GM18868 (cell line): ENCODE results near the gene FAM170A.

Experiments used
- ATAC-seq: cut with Tn5 transposase; IDR thresholded peaks from one replicate; pipeline ENCODE4 v1.9.1; 2021; ENCODE audit warnings: mild to moderate bottlenecking, moderate library complexity; ENCODE audit not compliant: unreplicated experiment

The FAM170A gene, protein sequence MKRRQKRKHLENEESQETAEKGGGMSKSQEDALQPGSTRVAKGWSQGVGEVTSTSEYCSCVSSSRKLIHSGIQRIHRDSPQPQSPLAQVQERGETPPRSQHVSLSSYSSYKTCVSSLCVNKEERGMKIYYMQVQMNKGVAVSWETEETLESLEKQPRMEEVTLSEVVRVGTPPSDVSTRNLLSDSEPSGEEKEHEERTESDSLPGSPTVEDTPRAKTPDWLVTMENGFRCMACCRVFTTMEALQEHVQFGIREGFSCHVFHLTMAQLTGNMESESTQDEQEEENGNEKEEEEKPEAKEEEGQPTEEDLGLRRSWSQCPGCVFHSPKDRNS

DNA sequence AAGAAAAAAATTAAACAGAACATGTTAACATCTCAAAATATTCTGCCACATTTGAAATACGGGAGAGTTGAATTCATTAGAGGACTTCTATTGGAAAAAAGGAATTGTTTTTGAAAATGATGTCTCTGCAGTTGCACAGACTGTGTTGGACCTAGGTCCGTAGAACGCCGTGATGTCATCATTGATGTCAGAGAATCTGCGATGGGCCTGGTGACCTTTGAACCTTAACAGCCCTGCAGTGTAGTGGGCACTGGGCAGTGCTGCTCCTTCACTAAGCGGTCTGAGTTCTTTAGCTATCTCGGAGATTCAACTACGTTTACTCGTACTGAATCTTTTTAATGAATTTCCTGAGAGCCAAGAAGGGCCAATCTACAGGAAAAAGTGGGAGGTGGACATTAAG is at the start of gene FAM170A:
TSS of gene FAM170A (plus strand) at position 220 of the 400 bp plus-strand sequence. CDS start 211 bp downstream, outside the sequence.
- ATAC-seq: no peak

DNA sequence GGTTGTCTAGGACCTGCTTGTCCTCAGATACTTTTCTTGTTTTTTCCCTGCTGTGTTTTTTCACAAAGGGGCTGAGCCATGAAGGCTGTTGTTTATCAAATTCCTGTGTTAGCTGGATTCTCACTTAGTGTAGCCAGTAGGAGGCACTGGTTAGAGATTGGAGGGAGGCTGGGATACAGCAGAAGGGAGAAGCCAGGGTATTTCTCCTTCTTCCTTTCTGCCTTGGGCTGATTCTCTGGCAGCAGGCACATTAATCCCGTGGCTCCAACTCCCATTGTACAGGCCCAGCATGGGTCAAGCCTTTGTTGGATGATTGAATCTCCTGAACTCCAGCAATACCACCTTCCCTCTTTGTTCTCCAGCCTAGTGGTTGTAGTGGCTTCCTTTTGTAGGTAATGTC is 46.4 kb upstream of the FAM170A start:
- ATAC-seq: no peak

DNA sequence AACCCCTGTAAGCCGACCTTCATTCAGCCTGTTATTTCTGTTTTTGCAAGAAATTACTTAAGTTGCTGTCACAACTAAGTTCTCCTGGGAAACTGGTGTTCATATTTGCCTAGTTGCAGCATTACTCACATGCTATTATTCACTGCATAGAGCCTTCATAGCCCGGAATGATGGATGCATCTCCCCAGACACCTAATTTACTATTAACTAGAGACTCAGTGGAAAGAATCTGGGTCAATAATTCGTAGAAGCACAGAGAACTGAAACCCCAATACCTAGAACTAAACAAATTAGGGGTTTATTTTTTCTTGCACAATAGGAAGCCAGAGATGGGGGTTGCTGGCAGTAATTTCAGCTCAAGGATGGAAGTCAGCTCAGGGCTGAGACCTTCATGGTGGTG is 45.7 kb upstream of the FAM170A start:
- no peak for ATAC-seq

DNA sequence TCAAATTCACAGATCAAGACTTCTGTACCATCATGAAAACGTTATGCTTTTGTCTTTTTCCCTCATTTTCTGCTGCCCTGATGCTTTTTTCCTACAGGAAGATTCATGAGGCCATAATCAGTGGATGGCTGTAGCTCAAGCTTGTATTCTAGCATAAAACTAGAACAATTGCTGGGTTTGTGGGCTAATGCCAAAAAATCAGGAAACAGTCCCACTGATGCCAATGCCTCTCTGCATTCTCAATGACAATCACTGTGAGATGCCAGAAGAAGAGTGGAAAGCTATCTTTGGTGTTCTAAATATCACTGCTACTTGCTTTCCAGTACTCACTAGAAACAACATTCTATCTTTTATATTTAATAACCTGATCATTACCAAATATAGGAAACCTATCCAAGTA is 33.3 kb upstream of the FAM170A start:
- no peak for ATAC-seq

DNA sequence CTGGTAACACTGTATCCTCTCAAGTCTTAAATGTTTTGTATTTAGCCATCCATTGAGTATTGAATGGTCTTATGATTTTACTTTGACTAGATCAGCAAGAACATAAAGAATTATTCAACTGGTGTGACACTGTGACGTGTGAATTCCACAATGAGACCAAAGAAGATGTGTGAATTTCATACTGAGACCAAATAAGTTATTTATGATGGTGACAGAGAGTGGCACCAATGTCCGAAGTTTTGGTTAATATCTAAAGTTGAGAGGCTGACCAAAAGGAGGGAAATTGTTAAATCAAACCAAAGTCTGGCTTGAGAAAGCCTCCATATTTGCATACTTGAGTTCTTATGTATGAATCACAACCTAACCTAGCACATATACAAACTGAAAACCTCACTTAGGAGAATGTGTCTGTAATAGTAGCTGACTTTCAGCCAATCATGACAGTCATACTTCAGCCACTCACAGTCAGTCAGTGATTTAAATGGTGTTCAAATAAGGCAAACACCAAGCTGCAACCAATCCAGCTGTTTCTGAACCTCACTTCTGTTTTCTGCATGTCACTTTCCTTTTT is 31.5 kb upstream of the FAM170A start:
- ATAC-seq: no peak

DNA sequence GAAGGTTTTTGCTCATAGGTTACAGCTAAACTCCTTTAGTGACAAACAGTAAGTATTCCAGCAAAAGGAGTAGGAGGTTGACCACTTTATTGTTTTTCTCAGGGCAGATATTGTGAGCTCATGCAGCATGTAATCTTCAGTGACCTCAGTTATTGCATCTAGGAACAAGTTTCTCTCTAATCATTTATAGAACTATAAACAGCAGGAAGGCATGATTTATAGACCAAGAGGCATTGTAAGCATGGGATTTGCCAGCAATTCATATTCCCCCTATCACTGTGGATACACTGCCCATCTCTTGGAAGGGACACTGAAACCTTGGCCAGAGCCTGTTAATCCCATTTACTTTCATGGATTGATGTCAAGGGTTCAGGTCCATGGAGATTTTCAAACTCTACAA is 15.4 kb upstream of the FAM170A start:
- ATAC-seq: no peak

DNA sequence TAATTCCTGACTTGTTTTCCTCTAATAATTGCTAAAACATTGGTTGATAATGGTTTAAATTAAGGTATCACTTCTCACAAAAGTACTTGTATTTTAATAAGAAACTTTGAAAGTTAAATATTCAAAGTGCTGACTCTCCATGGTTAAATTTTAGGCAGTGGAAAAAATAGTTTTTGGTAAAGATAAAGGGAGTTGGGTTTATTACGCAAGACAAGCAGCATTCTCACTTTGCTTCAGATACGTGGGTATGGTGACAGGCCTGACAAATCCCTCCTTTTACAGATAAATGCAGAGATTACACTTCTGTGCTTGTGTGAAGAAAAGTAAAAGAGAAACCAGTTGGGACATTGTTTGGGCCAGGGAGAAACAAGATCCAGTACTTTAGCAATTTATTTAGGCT is 14.5 kb upstream of the FAM170A start:
- no peak for ATAC-seq

DNA sequence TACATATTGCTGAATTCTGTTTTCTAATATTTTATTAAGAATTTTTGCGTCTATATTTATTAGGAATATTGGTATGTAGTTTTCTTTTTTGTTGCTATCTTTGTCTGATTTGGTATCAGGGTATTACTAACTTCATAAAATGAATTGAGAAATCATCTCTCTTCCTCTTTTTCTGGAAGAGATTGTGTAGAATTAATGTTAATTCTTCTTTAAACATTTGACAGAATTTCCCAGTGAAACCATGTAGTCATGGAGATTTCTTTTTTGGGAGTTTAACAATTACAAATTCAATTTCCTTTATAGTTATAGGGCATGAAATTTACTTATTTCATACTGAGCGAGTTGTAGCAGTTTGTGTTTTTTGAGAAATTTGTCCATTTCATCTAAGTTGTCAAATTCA is 3.3 kb upstream of the FAM170A start:
- no peak for ATAC-seq

DNA sequence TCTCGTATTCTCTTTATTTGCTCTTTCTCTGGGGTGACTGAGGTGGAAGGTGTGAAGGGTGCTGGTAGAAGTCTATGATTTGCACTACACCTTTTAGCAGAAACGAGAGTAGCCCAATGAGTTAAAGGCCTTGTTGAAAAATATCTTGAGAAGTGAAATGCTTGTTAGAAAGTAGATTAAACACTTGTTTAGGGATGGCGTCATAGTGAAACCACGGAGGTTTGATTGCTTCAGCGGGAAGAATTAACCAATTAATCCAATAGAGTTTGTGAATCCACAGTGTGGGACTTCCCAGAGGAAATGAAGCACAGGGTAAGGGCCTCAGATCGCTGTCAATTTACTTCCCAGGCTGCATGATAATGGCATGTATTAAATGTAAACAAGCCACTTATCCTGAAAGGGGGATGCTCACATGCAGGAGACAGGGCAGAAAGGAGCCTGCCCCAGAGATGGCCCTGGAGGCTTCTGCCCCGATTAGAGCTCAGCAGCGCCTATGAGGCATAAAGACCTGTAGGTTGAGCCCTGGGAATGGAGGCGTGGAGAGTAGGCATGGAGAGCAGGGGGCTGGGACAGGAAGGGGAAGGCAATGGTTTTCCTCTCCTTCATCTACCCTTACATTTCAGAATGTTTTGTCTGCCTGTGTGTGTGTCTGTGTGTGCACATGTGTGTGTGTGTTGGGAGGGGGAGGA is 1.5 kb downstream of the FAM170A start:
- ATAC-seq: no peak

DNA sequence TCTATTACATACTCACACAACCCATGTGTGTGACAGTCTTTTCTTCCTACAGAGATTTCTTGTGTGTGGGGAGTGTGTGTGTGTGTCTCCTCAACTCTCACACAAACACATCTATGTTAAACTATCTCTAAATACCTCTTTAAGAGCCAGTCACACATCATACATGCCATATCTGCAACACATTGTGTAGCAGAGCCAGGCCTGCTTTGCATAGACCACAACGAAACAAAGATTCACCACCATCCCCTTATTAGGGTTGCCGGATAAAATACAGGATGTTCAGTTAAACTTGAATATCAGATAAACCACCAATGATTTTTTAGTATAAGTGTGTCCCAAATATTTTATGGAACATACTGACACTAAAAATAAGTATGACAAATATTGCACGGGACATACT is 2.3 kb downstream of the FAM170A start:
- no peak for ATAC-seq

DNA sequence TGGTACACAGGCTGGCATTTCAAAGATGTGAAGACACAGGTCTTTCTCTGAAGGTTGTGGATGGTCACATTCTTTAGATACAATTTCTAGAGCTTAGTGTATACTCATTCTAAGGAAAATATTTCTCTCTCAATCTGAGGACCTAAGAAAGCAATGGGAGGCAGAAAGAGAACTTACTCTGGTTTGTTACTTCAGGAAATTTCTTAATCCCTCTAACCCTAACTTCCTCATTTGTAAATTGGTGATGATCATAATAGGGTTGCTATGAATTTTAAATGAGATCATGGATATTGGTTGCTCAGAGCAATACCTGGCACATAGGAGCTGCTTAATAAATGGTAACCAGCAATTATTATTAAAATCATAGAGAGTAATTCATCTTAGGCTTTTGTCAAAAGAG is 22.1 kb downstream of the FAM170A start:
- no peak for ATAC-seq

DNA sequence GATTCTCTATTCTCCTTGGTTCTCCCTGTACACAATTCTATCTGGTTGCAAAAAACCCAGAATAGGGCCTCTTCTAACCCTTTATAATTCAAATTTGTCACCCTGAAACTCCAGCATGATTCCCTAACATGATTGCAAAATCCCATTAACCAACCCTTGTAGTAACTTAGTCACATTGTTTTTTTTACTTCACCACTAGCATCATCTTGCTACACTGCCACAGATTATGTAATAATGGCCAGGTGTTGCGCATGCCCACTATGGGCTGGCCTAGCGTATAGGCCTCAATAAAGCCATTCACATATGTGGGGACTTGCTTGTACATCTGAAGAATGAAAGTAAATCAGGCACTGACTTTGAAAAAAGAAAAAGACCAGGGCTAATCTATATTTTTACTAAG is 25.7 kb downstream of the FAM170A start:
- ATAC-seq: no peak

DNA sequence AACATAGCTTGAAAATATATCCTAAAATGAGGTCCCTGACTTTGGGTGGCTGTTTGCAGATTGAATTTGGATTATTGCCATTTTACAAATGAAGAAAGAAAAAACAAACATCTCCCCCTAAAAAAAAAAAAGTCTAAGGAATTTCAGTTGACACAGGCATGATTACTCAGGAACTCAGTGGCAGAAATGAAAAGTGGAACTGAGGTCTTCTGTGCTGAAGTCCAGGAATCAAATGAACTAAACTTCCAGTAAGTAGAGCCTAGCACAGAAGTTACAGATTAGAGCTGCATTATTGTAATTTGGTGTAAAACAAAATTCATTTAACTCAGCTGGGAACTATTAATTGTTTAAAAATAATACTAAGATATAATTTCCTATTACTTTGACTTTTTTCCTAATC is 26.7 kb downstream of the FAM170A start:
- no peak for ATAC-seq

DNA sequence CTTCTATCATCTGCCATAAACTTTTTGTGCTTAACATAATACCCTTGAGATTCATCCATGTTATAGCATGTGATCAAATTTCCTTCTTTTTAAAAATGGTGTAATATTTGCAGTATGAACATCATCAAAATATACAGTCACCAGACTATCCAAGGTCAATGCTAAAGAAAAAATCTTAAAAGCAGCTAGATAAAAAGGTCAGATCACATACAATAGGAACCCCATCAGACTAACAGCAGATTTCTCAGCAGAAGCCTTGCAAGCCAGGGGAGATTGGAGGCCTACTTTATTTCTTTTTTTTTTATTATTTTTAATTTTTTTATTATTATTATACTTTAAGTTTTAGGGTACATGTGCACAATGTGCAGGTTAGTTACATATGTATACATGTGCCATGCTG is 37.2 kb downstream of the FAM170A start:
- no peak for ATAC-seq

DNA sequence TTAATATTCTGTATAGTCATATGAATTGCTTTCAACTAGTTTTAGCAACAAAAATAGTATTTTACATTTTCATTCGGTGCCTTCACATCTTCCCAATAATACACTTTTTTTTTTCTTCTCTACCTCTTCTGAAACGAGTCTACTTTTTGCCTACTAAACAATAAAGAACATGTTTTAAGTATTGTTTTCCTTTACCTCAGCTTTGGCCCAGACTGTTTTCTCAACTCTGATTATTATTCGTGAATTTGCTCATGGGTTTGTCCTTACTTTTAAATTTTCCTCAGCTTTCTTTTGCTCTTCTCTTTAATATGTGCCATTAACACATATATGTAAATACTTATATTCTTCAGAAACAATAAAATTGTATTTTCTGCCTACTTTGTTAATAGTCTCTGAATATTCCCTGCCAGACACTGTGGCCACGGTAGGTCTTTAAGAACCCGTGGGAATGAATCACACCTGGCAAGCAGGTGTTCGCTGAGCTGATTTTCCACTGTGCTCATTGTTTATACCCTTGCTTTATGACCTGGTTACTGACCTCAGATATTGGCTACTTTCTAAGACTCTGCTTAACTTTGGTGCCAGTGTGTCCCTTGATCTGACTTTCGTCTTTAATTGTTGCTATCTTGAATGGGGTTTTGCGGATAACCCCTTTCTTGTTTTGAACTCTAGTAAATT is 49.1 kb downstream of the FAM170A start:
- no peak for ATAC-seq

DNA sequence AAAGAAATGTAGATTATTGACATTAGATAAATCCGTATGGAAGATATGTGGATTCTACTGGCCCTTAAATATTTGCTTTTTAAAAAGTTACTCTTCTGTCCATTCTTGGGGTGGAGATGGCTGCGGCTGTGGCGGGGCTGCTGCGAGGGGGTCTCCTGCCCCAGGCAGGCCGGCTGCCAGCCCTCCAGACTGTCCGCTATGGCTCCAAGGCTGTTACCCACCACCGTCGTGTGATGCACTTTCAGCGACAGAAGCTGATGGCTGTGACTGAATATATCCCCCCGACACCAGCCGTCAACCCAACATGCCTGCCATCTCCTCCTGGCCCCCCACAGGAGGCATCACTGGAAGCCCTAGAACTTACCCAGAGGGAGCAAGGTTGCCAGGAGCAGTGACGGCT is 50.7 kb downstream of the FAM170A start:
- no peak for ATAC-seq

DNA sequence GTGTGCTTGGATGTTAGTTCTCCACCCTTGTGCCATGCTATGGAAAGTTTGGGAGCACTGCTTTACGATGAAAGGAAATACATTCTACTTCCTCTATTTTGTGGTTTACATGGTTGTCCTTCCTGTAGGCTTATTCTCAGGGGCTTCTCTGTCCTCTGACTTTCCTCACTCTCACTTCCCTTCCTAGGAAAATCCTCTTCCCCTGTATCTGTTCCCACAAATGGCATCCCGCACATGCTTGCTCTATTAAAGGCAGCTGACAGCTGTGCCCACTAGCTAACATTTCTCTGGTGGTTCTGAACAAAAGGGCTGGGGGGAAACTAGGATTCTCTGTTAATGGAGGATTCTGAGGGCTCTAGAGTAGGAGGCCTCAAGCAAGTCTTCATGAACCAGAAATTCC is 52.4 kb downstream of the FAM170A start:
- ATAC-seq: no peak

DNA sequence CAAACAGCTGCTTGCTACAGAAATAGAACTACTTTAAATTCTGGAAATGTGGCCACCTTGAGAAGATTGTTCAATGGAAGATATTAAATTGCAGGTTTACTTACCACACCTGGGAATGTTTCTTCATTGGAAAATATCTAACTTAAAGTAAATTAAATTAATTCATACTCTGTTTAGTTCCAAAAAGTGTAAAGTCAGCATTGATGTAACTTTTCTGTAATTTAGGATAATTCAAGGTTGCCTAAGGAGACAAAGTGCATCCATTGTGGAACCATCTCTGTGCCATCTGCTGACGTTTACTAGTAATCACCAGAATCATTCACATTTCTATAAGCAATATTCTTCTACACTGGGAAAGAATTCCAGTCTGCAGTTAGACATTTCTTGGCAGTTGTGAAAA is 53.0 kb downstream of the FAM170A start:
- ATAC-seq: no peak
